Tibial nerve (tissue), 4 donors: ENCODE measurements around the gene C1orf141. TPM values are rescaled to one million over a fixed set of nuclear protein-coding genes. Genes with fewer than 3 reads are reported as not detected.
"Not testable (repeated sequence)": the region's sequence is repeated elsewhere in the genome, so short reads cannot be mapped to it uniquely, and the experiment has no call there.

Experiments used
- DNase-seq, 2 donors: peaks; one replicate each; pipeline ENCODE4 v3.0.0-alpha.2; 2019; ENCODE audit warnings: low spot score in 2 of 2
- H3K27ac ChIP-seq, 4 donors: fragments of 200-600 bp; sonication (generic) in 3 of 4; one replicate each; pipeline ENCODE4 v1.5.1; 2017 to 2019; ENCODE audit warnings: mild to moderate bottlenecking in 1 of 4
- H3K27me3 ChIP-seq, 2 donors: fragments of 200-600 bp; sonication (generic) in 1 of 2; one replicate each; pipeline versions ENCODE4 v1.5.1 to v1.6.0; 2017 to 2019
- H3K36me3 ChIP-seq, 3 donors: fragments of 200-600 bp; sonication (generic); one replicate each; pipeline ENCODE4 v1.5.1; 2018 to 2019
- H3K4me1 ChIP-seq, 4 donors: fragments of 200-600 bp; sonication (generic) in 3 of 4; one replicate each; pipeline ENCODE4 v1.5.1; 2017 to 2019
- H3K4me3 ChIP-seq, 4 donors: fragments of 200-600 bp; sonication (generic) in 3 of 4; one replicate each; pipeline ENCODE4 v1.5.1; 2017 to 2019; ENCODE audit warnings: mild to moderate bottlenecking in 1 of 4, moderate library complexity in 1 of 4
- H3K9me3 ChIP-seq, 4 donors: fragments of 200-600 bp; sonication (generic) in 3 of 4; one replicate each; pipeline ENCODE4 v1.5.1; 2017 to 2019
- CTCF ChIP-seq, 5 experiments: fragments of 200-600 bp in 3 of 5; fragments of 450-650 bp in 2 of 5; sonication (generic) in 3 of 5; IDR thresholded peaks; one replicate each; pipeline ENCODE4 v1.5.1; 2016 to 2019; ENCODE audit warnings: antibody characterized with exemption in 5 of 5, mild to moderate bottlenecking in 3 of 5, moderate library complexity in 2 of 5
- EP300 ChIP-seq, 2 donors: sonication (generic); formaldehyde crosslinking; IDR thresholded peaks; one replicate each; pipeline ENCODE4 v1.6.1; 2017; ENCODE audit warnings: antibody characterized with exemption in 2 of 2, mild to moderate bottlenecking in 1 of 2
- POLR2A ChIP-seq, 2 donors: fragments of 450-650 bp; IDR thresholded peaks; one replicate each; pipeline ENCODE4 v1.6.1; 2017; ENCODE audit warnings: antibody characterized with exemption in 2 of 2, mild to moderate bottlenecking in 2 of 2, moderate library complexity in 2 of 2
- WGBS, 2 donors: methylation state at CpG; one replicate each; pipeline ENCODE4 v1.1.5; 2018; 5-methylcytosine and 5-hydroxymethylcytosine counted together
- total RNA-seq, 4 donors: library from RNA; depleted of rRNA; stranded (reverse); fragments of >200 nt; gene quantifications; one replicate each; pipeline ENCODE4 v1.1.0, GENCODE V29; 2016

C1orf141 gene
- total RNA-seq, 4 donors from 2014 or later: not detected

GRCh38 chr1:67085326-67085725 lies 49.4 kb downstream of the C1orf141 start:
- Histone ChIP-seq H3K4me3 (no peak overlapping the region), H3K27ac (no peak overlapping the region), H3K4me1 (no peaks in the 10 kb centered on the region), H3K27me3 (no peaks in the 10 kb centered on the region), H3K9me3 (no peaks in the 10 kb centered on the region), H3K36me3 (no peaks in the 10 kb centered on the region)
- no peak for DNase-seq
- WGBS, 2 donors: 27 to 42% methylated on average over 2 of the region's 2 CpGs
- TF ChIP-seq POLR2A (IDR thresholded peaks at IDR 0.05) (no peak), EP300 (IDR thresholded peaks at IDR 0.05) (no peak), CTCF (IDR thresholded peaks at IDR 0.05) (no peak)

DNA sequence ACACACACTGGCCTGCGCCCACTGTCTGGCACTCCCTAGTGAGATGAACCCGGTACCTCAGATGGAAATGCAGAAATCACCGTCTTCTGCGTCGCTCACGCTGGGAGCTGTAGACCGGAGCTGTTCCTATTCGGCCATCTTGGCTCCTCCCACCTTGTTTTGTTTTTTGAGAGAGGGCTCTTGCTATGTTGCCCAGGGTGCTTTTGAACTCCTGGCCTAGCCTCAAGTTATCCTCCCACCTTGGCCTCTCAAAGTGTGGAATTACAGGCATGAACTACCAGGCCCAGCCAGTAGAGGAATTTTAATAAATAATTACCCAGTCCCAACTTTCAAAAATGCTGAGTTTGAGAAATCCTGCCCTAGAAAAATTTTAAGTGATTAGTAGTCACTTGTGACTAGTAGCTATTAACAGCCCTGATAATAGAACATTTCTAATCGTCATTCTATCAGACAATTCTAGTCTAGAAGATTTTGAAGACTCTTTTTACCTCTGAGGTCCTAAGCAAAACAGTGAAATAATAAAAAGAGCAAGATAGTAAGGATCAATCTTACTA lies 49.9 kb downstream of the C1orf141 start:
- TF ChIP-seq CTCF (IDR thresholded peaks at IDR 0.05) (no peak), EP300 (IDR thresholded peaks at IDR 0.05) (no peak), POLR2A (IDR thresholded peaks at IDR 0.05) (no peak)
- WGBS, 2 donors: 93 to 94% methylated on average over 5 to 7 of the region's 9 CpGs

DNA sequence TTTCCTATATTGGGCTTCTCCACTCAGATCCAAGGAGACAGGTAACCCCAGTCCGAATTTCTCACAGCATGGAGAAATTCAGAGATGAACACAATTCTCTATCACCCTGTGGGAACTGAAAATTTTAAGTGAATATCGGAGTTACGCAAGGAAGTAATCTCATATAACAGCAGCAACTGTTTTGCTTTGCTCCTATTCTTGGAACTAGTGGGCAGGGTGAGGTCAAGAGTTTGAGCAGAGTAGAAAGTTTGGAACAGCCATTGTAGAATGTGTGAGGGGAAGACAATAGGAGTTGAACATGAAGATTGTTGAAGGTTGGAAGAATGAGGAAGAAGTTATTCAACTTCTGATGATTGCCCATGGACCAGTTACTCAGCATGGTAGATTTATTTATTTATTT lies 56.5 kb downstream of the C1orf141 start:
- Histone ChIP-seq H3K4me3 (no peak overlapping the region), H3K36me3 (no peaks in the 10 kb centered on the region), H3K27ac (no peak overlapping the region), H3K27me3 (no peaks in the 10 kb centered on the region), H3K4me1 (no peaks in the 10 kb centered on the region), H3K9me3 (peaks cover 0 to 4% (median 0%) of the 10 kb centered on the region in 4 donors)
- no peak for DNase-seq
- WGBS, 2 donors: 91 to 97% methylated on average over 3 of the region's 3 CpGs
- TF ChIP-seq CTCF (IDR thresholded peaks at IDR 0.05): no peak
- TF ChIP-seq EP300 (IDR thresholded peaks at IDR 0.05): no peak

More for the DNA sequence above, 49.9 kb downstream of the C1orf141 start:
- H3K9me3 ChIP-seq: no peaks in the 10 kb centered on the region
- H3K36me3 ChIP-seq: no peaks in the 10 kb centered on the region
- H3K27me3 ChIP-seq: no peaks in the 10 kb centered on the region
- H3K27ac ChIP-seq: no peak overlapping the region
- no peak for DNase-seq
- no peaks in the 10 kb centered on the region for H3K4me1 ChIP-seq
- no peak overlapping the region for H3K4me3 ChIP-seq

DNA sequence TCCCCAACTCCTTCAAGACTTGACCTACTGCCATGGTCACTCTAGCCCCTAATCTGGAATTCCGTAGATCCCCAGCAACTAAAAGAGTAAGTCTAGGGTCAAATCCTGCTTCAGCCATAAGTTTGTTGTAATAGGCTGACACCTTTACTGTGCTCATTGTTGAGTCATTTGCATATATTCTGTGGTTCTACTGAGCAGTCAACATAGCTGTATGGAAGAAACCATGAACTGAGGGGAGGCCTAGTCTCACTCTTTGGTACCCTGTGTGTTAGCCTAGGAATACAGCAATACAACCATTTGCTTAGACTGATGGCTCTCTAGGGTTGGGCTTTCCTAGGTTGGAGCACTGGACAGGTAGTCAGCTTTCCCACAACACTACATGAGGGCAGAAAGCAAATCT lies 57.2 kb downstream of the C1orf141 start:
- H3K27ac ChIP-seq: no peak overlapping the region
- no peak for DNase-seq
- no peaks in the 10 kb centered on the region for H3K4me1 ChIP-seq
- 94 to 95% methylated on average over 1 of the region's 1 CpG for WGBS, 2 donors
- no peaks in the 10 kb centered on the region for H3K27me3 ChIP-seq
- TF ChIP-seq CTCF (IDR thresholded peaks at IDR 0.05) (no peak), EP300 (IDR thresholded peaks at IDR 0.05) (no peak), POLR2A (IDR thresholded peaks at IDR 0.05) (no peak)
- H3K4me3 ChIP-seq: no peak overlapping the region
- peaks cover 0 to 11% (median 0%) of the 10 kb centered on the region in 4 donors for H3K9me3 ChIP-seq
- H3K36me3 ChIP-seq: no peaks in the 10 kb centered on the region

DNA sequence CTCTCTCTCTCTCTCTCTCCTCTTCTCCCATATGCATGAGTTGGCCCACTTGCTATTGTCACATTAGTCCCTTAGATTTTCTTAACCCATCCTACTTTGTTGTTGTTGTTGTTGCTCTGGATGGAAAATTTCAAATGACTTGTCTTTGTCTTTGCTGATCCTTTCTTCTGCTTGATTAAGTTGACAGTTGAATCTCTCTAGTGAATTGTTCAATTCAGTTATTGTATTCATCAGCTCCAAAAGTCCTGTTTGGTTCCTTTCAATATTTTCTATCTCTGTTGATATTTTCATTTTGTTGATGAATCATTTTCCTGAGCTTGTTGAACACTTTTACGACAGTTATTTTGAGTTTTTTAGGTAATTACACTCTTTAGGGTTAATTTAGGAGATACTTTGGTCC lies 62.0 kb downstream of the C1orf141 start:
- no peak overlapping the region for H3K4me3 ChIP-seq
- peaks cover 0 to 15% (median 0%) of the 10 kb centered on the region in 4 donors for H3K9me3 ChIP-seq
- WGBS, 2 donors: 90 to 92% methylated on average over 1 of the region's 1 CpG
- no peak for DNase-seq
- H3K36me3 ChIP-seq: no peaks in the 10 kb centered on the region
- H3K4me1 ChIP-seq: no peaks in the 10 kb centered on the region
- no peak overlapping the region for H3K27ac ChIP-seq
- no peak for TF ChIP-seq POLR2A (IDR thresholded peaks at IDR 0.05)
- TF ChIP-seq CTCF (IDR thresholded peaks at IDR 0.05): no peak
- TF ChIP-seq EP300 (IDR thresholded peaks at IDR 0.05): no peak
- no peaks in the 10 kb centered on the region for H3K27me3 ChIP-seq

GRCh38 chr1:67067655-67068054 lies 67.1 kb downstream of the C1orf141 start:
- not testable (repeated sequence) for H3K36me3 ChIP-seq, H3K27ac ChIP-seq, H3K27me3 ChIP-seq, DNase-seq, H3K4me3 ChIP-seq, H3K4me1 ChIP-seq
- peaks cover 0 to 11% (median 0%) of the 10 kb centered on the region in 4 donors for H3K9me3 ChIP-seq
- 56 to 64% methylated on average over 3 of the region's 3 CpGs for WGBS, 2 donors
